Activated CD4-positive, alpha-beta memory T cell treated with anti-CD3 and anti-CD28 coated beads for 36 hours (primary cell): ENCODE measurements around the gene ZNF598. TPM values are rescaled to one million over a fixed set of nuclear protein-coding genes. Genes with fewer than 3 reads are reported as not detected.

Source experiments
- CTCF ChIA-PET: fragments of 350-600 bp; sonication (Branson Sonifier 250); formaldehyde crosslinking; loops from one replicate; lab custom pipeline; 2021; ENCODE audit warnings: antibody characterized with exemption, inconsistent platforms; lab: Charles Lee
- POLR2A ChIA-PET: fragments of 350-600 bp; sonication (Branson Sonifier 250); formaldehyde crosslinking; loops from one replicate; lab custom pipeline; 2021; ENCODE audit warnings: antibody characterized with exemption; lab: Charles Lee
- DNase-seq: peaks from one replicate; pipeline ENCODE4 v3.0.0-alpha.2; 2020
- H3K27ac Mint-ChIP-seq: one replicate; pipeline ENCODE4 v1.8.0; 2021; ENCODE audit warnings: mixed read lengths
- H3K27me3 Mint-ChIP-seq: one replicate; pipeline ENCODE4 v1.8.0; 2021; ENCODE audit warnings: mixed read lengths
- H3K36me3 Mint-ChIP-seq: one replicate; pipeline ENCODE4 v1.8.0; 2021; ENCODE audit warnings: mixed read lengths
- H3K4me1 Mint-ChIP-seq: one replicate; pipeline ENCODE4 v1.8.0; 2021; ENCODE audit warnings: low read depth, mixed read lengths
- H3K4me3 Mint-ChIP-seq: one replicate; pipeline ENCODE4 v1.8.0; 2021; ENCODE audit warnings: mild to moderate bottlenecking, mixed read lengths
- H3K9me3 Mint-ChIP-seq: one replicate; pipeline ENCODE4 v1.8.0; 2021; ENCODE audit warnings: mixed read lengths
- intact Hi-C: fragments of 100-400 bp; cut with micrococcal nuclease; formaldehyde crosslinking; loops from one replicate; pipeline ENCODE4 v1.15.1; 2023
- total RNA-seq, 2 experiments: library from RNA; stranded (reverse); gene quantifications; one replicate each; pipeline ENCODE4 v1.2.3, GENCODE V29; 2021

ZNF598 gene
- total RNA-seq, 2 experiments from 2014 or later: 67.2 to 67.6 TPM

DNA sequence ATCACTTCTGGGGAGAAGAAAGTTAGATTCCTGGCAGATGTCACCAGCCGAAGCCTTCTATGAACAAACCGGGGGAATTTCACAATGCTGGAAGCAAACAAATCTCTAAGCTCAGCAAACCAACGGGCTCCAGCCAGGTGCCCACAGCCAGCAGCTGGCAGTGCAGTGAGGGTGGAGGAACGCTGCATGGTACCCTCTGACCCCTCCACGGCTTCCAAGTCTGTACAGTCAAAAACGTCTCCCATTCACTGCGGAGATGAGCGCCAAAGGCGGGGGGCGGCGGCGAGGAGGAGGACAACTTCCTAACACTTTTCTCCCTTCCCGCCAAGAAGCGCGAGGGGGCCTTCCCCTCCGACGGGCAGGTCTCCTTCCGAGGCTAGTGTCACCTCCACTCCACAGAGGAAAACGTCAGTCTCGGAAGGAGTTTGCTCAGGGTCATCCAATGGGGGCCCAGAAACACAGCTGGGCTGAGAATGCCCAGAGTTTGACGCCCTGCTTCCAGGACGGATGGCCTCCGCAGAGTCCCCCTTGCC is 924 bp downstream of the ZNF598 start:
- Mint-ChIP-seq H3K36me3 (peaks cover 15% of the 10 kb centered on the region), H3K4me3 (peak overlapping the region; percentile 83)

DNA sequence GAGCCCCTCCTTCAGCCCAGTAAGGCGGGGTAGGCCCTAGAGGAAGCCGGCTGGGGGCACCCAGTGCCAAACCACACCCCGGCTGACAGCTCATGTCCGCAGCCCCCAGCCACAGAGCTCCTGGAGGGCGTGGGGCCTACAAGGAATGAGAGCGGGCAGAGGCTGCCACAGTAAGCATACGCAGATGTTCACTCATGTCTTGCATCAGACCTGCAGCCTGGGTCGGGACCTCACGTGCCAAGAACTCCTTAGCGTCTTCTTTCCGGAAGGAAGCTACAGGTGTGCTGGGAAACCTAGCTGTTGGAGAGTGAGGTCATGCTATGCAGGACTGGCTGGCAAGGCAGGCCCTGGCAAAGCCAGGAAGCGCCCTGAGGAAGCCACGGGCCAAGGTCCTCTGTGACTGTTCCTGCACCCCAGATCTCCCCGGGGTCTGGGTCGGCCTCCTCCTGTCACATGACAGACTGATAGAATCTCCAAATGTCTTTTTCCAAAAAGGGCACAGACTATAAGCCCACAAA is 1.6 kb downstream of the ZNF598 start:
- POLR2A ChIA-PET: interaction anchor here (0.6 to 1.6 kb wide), 3 partner anchors 17 to 147 kb away, joined by 3 to 7 read pairs (median 4); partner anchors contain the start of genes RPS2 and TRAF7
- H3K4me3 Mint-ChIP-seq: peak overlapping the region; percentile 83
- peaks cover 15% of the 10 kb centered on the region for H3K36me3 Mint-ChIP-seq
- intact Hi-C loops: loop anchor here (2.0 kb wide), 1 partner anchor 15 kb away; no protein-coding TSS in a partner anchor
- CTCF ChIA-PET: interaction anchor here (0.8 to 3.4 kb wide), 4 partner anchors 15 to 147 kb away, joined by 3 to 14 read pairs (median 4); partner anchors contain the start of genes GFER and TRAF7
- DNase-seq: peak; percentile 48
- H3K27me3 Mint-ChIP-seq: no peaks in the 10 kb centered on the region
- H3K27ac Mint-ChIP-seq: peak overlapping the region; percentile 77
- H3K4me1 Mint-ChIP-seq: peaks cover 41% of the 10 kb centered on the region
- H3K9me3 Mint-ChIP-seq: no peaks in the 10 kb centered on the region

More for the DNA sequence above, 924 bp downstream of the ZNF598 start:
- Mint-ChIP-seq H3K27me3 (no peaks in the 10 kb centered on the region), H3K27ac (peak overlapping the region; percentile 77), H3K4me1 (peaks cover 41% of the 10 kb centered on the region), H3K9me3 (no peaks in the 10 kb centered on the region)
- intact Hi-C loops: loop anchor here (2.0 kb wide), 1 partner anchor 16 kb away; no protein-coding TSS in a partner anchor
- peak; percentile 66 for DNase-seq
- CTCF ChIA-PET: interaction anchor here (0.8 to 3.4 kb wide), 4 partner anchors 14 to 147 kb away, joined by 3 to 14 read pairs (median 4); partner anchors contain the start of genes GFER and TRAF7
- POLR2A ChIA-PET: interaction anchor here (0.6 to 1.6 kb wide), 3 partner anchors 18 to 146 kb away, joined by 3 to 7 read pairs (median 4); partner anchors contain the start of genes RPS2 and TRAF7

DNA sequence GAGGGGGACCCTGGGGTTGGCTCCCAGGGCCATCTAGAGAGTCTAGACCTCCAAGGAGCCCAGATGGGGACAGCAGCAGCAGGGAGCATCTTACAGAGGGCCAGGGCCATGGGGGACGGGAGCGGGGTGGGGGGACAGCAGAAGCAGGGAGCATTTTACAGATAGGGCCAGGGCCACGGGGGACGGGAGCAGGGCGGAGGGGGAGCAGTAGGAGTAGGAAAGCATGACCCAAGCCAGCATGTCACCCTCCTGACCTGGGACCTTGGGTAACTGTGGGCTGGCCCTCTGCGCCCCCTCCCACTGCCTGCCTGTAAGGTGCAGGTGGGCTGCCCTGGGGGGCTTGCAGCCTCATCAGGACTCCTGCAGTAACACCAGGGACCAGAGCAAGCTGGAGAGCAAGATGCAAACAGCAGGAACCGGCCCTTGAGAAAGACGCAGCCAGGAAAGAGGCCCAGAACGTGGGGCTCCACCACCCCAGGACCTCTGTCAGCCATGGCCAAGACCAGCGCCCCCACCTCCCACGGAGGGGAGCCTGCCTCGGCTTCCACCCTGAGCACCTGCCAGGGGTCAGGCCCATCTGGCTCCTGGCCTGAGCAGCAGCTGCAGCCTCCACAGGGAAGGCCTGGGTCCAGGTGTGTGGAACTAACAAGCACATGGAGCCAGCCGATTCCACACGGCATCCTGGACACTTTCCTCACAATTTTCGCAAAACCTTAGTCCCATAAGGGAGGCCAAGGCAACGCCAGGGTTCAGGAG is 2.4 kb downstream of the ZNF598 start:
- Mint-ChIP-seq H3K27ac (peak overlapping the region; percentile 61), H3K27me3 (no peaks in the 10 kb centered on the region), H3K4me3 (peak overlapping the region; percentile 83), H3K36me3 (peaks cover 18% of the 10 kb centered on the region), H3K9me3 (no peaks in the 10 kb centered on the region), H3K4me1 (peaks cover 41% of the 10 kb centered on the region)
- no peak for DNase-seq
- POLR2A ChIA-PET: no interaction called here
- intact Hi-C loops: no loop called here
- CTCF ChIA-PET: interaction anchor here (1.4 to 3.4 kb wide), 2 partner anchors 23 to 133 kb away, joined by 3 to 14 read pairs; partner anchors contain the start of gene GFER

DNA sequence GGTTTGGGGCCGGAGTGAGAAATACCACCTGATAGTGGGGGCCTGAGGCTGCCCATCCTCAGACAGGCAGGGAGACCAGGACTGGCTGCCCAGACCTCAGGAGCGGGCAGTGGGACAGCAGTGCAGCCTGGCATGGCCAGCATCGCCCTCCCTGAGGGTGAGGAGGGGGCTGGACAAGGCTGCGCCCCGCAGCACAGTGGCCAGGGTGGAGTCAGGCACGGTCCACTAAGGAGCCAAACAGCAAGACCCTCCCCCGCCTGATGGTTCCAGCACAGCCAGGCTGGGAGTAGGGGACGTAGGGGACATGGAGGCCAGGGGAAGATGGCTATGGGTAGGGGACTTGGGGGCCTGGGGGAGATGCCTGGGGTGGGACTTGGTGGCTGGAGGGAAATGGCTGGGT is 3.3 kb downstream of the ZNF598 start:
- Mint-ChIP-seq H3K4me1 (peaks cover 41% of the 10 kb centered on the region), H3K9me3 (no peaks in the 10 kb centered on the region), H3K36me3 (peaks cover 24% of the 10 kb centered on the region), H3K27ac (no peak overlapping the region), H3K27me3 (no peaks in the 10 kb centered on the region), H3K4me3 (no peak overlapping the region)
- intact Hi-C loops: no loop called here
- POLR2A ChIA-PET: interaction anchor here (1.0 kb wide), 1 partner anchor 21 kb away, joined by 5 read pairs; no protein-coding TSS in a partner anchor
- DNase-seq: no peak
- CTCF ChIA-PET: interaction anchor here (1.1 kb wide), 1 partner anchor 145 kb away, joined by 3 read pairs; no protein-coding TSS in a partner anchor

DNA sequence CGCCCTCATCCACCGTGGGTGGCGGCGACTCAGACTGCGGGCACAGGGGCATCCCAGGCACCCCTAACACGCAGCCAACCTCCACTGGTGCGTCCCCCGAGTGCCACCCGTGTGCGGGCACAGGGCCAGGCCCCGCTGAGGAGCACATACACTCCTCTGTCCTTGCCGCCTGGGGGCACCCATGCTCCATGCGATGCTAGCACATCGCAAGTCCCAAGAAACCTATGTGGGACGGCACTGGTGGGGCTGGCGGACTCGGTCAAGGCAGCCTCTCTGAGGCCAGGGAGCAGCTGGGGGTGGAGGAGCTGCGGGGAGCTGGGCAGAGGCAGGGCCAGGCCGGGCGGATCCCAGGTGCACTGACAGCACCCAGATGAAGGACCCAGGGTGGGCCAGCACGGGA is 4.0 kb downstream of the ZNF598 start:
- intact Hi-C loops: no loop called here

DNA sequence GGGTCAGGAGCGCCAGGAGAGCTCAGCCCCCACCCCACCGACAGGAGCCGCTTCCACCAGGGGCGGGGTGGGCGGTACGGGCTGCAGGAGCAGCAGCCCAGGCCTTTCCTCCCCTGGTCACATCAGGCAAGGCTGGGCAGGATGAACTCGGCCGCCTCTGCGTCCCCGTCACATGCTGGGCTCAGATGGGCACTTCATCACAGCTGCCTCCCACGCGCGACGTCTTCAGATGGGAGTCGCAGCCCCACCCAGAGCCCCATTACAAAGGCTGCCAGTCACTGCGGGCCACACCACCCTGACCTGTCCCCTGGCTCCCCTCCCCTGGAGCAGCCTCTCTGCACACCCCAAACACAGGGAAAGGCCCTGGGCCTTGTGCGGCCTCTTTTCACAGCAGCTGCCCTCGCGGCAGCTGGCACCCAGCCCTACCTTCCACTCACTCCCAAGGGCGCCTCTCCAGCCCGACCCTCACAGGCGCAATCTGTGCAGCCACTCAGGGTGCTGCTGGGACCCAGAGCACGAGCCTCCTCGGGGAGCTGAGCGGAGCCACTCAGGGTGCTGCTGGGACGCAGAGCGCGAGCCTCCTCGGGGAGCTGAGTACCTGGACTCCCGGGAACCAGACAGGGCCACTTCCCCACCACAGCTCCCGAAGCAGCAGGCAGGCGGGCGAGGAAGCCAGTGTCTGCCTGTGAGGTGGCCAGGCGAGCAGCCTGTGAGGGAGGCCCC is 4.7 kb downstream of the ZNF598 start:
- POLR2A ChIA-PET: interaction anchor here (1.4 kb wide), 1 partner anchor 40 kb away, joined by 5 read pairs; the partner anchor contains the start of gene RPS2
- H3K27ac Mint-ChIP-seq: no peak overlapping the region
- CTCF ChIA-PET: interaction anchor here (0.7 to 2.1 kb wide), 16 partner anchors 9 to 461 kb away, joined by 3 to 25 read pairs (median 7); partner anchors contain the start of genes GFER, NPW, SYNGR3 and TRAF7
- peaks cover 37% of the 10 kb centered on the region for H3K4me1 Mint-ChIP-seq
- peaks cover 24% of the 10 kb centered on the region for H3K36me3 Mint-ChIP-seq
- no peak for DNase-seq
- H3K27me3 Mint-ChIP-seq: no peaks in the 10 kb centered on the region
- no peaks in the 10 kb centered on the region for H3K9me3 Mint-ChIP-seq
- intact Hi-C loops: no loop called here
- H3K4me3 Mint-ChIP-seq: no peak overlapping the region

More for the DNA sequence above, 4.0 kb downstream of the ZNF598 start:
- POLR2A ChIA-PET: interaction anchor here (1.0 kb wide), 1 partner anchor 21 kb away, joined by 5 read pairs; no protein-coding TSS in a partner anchor
- Mint-ChIP-seq H3K36me3 (peaks cover 28% of the 10 kb centered on the region), H3K9me3 (no peaks in the 10 kb centered on the region), H3K4me1 (peaks cover 41% of the 10 kb centered on the region), H3K27ac (no peak overlapping the region), H3K4me3 (no peak overlapping the region), H3K27me3 (no peaks in the 10 kb centered on the region)
- CTCF ChIA-PET: interaction anchor here (1.1 to 2.1 kb wide), 2 partner anchors 135 to 145 kb away, joined by 3 to 25 read pairs; no protein-coding TSS in a partner anchor
- DNase-seq: no peak

DNA sequence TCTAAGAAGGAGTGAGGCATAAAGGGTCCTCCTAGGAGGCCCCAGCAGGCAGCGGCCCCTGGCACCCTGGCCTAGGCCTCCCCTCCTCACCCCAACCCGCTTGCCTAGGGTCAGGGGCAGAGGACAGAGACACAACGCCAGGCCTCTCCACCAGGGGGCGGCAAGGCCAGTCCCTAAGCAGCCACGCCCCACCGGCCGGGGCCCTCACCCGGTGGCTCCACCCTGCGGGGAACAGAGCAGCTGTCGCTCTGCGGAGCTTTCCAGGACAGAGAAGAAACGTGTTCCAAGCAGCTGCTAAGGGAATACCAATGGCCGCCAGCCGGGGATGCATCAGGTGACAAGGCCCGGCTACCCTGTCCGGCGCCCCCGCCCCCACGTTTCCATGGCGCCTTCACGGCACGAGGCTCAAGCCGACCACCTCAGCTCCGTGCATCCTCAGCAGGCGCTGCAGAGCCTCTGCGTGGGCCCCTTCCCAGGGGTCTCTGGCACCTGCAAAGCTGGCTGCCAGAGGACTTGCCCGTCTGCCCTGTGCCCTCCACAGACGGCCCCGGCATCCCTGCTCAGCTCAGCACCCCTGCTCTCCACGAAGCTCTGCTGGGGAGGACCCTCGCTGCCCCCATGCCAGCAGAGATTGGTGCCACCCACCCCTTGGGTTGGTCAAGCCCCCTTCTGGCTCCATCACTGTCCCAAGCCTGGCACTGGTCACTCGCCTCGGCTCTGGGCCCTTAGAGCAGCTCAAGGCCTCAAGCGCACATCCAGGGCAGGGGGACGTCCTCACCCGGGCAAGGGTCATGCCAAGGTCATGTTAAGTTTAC is 5.6 kb downstream of the ZNF598 start:
- Mint-ChIP-seq H3K4me3 (no peak overlapping the region), H3K4me1 (peaks cover 37% of the 10 kb centered on the region), H3K27me3 (no peaks in the 10 kb centered on the region), H3K27ac (no peak overlapping the region), H3K9me3 (no peaks in the 10 kb centered on the region), H3K36me3 (peaks cover 26% of the 10 kb centered on the region)
- peak; percentile 92 for DNase-seq
- ChIA-PET POLR2A (interaction anchor here (0.9 to 1.4 kb wide), 3 partner anchors 13 to 40 kb away, joined by 3 to 5 read pairs (median 3); partner anchors contain the start of genes RPS2 and SYNGR3), CTCF (interaction anchor here (0.6 to 2.1 kb wide), 32 partner anchors 8 to 532 kb away, joined by 3 to 25 read pairs (median 6); partner anchors contain the start of genes GFER, MSRB1, NPW and NTHL1)
- intact Hi-C loops: no loop called here

DNA sequence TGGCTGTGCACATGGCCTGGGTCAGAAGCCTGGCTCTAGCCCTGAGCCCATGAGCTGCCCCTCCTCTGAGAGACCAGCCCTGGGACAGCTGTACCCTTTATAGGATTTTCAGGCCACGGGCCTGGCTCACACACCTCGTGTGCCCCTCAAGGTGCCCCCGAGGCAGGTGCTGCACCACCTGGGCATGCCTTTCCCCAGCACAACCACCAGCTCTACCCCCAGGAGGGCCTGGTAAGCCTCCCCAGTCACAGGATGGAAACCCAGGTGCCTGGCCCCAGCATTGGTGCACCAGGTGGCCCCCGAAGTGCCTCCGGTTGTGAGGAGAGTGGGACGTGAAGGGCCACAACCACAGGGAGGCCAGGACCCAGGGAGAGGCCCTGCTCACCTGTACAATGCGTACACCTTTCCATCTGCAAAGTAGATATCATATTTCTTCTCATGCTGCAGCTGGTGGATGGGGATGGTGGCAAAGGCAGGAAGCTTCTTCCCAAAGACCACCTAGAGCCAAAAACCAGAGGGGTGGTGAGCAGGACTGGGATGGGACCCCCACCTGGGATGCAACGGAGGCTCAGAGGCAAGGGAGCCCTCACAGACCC is 6.3 kb downstream of the ZNF598 start:
- H3K27ac Mint-ChIP-seq: no peak overlapping the region
- POLR2A ChIA-PET: interaction anchor here (0.5 to 1.0 kb wide), 3 partner anchors 12 to 353 kb away, joined by 3 to 6 read pairs (median 3); partner anchors contain the start of gene SYNGR3
- no peak overlapping the region for H3K4me3 Mint-ChIP-seq
- no peak for DNase-seq
- CTCF ChIA-PET: interaction anchor here (0.9 to 2.1 kb wide), 27 partner anchors 7 to 533 kb away, joined by 3 to 25 read pairs (median 6); partner anchors contain the start of genes GFER, MSRB1, NPW and NTHL1
- intact Hi-C loops: no loop called here
- H3K36me3 Mint-ChIP-seq: peaks cover 23% of the 10 kb centered on the region
- no peaks in the 10 kb centered on the region for H3K9me3 Mint-ChIP-seq
- peaks cover 32% of the 10 kb centered on the region for H3K4me1 Mint-ChIP-seq
- H3K27me3 Mint-ChIP-seq: no peaks in the 10 kb centered on the region

DNA sequence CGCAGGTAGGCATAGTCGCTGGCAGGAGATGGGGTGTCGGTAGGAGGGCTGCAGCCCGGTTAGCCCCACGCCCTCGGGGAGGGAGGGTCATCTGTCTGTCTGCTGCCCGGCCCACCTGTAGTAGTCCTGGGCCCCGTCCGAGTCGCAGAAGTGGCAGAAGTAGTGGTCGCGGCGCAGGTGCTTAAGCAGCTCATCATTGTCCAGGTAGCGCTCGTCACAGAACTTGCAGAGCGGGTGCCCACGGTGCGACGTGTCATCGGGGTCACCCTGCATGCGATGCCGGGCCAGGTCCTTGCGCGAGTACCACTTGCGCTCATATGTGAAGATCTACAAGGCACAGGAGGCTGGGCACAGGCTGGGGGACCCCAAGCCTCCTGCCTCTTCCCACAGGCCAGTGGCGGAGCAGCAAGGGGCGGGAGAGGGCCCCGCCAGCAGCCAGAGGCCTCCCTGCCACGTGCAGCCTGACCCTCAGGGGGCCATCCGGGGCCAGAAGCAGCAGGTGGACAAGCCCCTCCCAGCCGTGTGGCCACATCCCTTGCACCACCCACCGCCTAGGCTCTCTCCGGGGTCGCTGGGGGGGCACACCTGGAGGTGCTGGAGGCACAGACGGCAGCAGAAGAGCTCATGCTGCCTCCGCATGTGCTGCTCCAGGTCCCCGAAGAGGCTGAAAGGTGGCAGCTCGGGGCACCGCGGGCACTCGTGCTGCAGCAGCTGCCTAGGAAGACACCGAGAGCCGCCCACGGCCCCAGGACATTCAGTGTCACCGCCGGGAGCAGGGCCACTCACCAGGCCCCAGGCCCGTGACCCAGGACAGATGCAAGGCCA is 7.0 kb downstream of the ZNF598 start:
- POLR2A ChIA-PET: interaction anchor here (0.5 to 1.0 kb wide), 2 partner anchors 13 to 354 kb away, joined by 3 to 6 read pairs; partner anchors contain the start of gene SYNGR3
- Mint-ChIP-seq H3K4me3 (no peak overlapping the region), H3K36me3 (peaks cover 23% of the 10 kb centered on the region), H3K4me1 (peaks cover 26% of the 10 kb centered on the region), H3K27ac (no peak overlapping the region), H3K27me3 (no peaks in the 10 kb centered on the region), H3K9me3 (no peaks in the 10 kb centered on the region)
- CTCF ChIA-PET: interaction anchor here (0.9 to 2.1 kb wide), 11 partner anchors 9 to 152 kb away, joined by 3 to 18 read pairs (median 6); partner anchors contain the start of genes GFER, NTHL1, RNF151 and SYNGR3
- intact Hi-C loops: no loop called here
- DNase-seq: no peak
